ENCODE data around the gene QRICH1. TPM values are rescaled to one million over a fixed set of nuclear protein-coding genes. Genes with fewer than 3 reads are reported as not detected.

QRICH1 gene
- total RNA-seq, 1 experiment from 2014 or later = 151 TPM

- Histone ChIP-seq H3K4me2 (ENCODE audit: insufficient read depth, insufficient read length, low read length) (no peak overlapping the region), H3K9me3 (ENCODE audit: control insufficient read depth, low read depth, low read length) (no peaks in the 10 kb centered on the region), H2AK5ac (ENCODE audit: insufficient read length, low read length) (no peak overlapping the region), H4K91ac (ENCODE audit: insufficient read length, low read depth, low read length) (no peak overlapping the region), H3K23me2 (ENCODE audit: insufficient read length, low read depth, low read length, poor library complexity, severe bottlenecking) (peaks cover 5% of the 10 kb centered on the region), H3K18ac (ENCODE audit: insufficient read length, low read depth, low read length) (no peak overlapping the region), H3K56ac (ENCODE audit: insufficient read length, low read depth, low read length) (no peak overlapping the region), H2BK12ac (ENCODE audit: insufficient read length, low read depth, low read length) (no peak overlapping the region), H3K23ac (ENCODE audit: insufficient read length, low read depth, low read length) (no peak overlapping the region), H2BK120ac (ENCODE audit: low read depth, low read length, poor library complexity, severe bottlenecking) (no peak overlapping the region), H3K4me1 (ENCODE audit: insufficient read depth, low read length) (0 out of 2 replicates have a peak, but pooled peaks cover 2% of the 10 kb centered on the region), H2BK15ac (ENCODE audit: low read depth, low read length) (no peak overlapping the region), H3K27me3 (ENCODE audit: insufficient read depth, low read length) (no peaks in the 10 kb centered on the region), H3K9ac (ENCODE audit: extremely low read depth, insufficient read length, low read length) (no peak overlapping the region), H3K4ac (ENCODE audit: low read depth, low read length) (no peak overlapping the region), H2BK20ac (ENCODE audit: low read depth, low read length, poor library complexity, severe bottlenecking) (no peak overlapping the region), H3K79me2 (ENCODE audit: insufficient read depth, low read length) (no peaks in the 10 kb centered on the region; the same call in 1 of the 2 replicates), H2BK5ac (ENCODE audit: insufficient read length, low read length) (no peak overlapping the region), H4K8ac (replicated peaks; ENCODE audit: insufficient read length, low read depth, low read length) (no peak overlapping the region), H3T11ph (ENCODE audit: low read length) (no peak overlapping the region), H4K20me1 (ENCODE audit: control insufficient read depth, insufficient read depth, insufficient read length) (peaks cover 2% of the 10 kb centered on the region), H3K79me1 (ENCODE audit: insufficient read depth, low read depth, low read length, poor library complexity, severe bottlenecking) (peaks cover 4% of the 10 kb centered on the region), H3K14ac (ENCODE audit: insufficient read depth, low read length) (no peak overlapping the region), H3K27ac (ENCODE audit: insufficient read length, low read depth, low read length) (no peak overlapping the region), H2AFZ (ENCODE audit: low read length) (no peak overlapping the region), H4K5ac (ENCODE audit: insufficient read length, low read depth, low read length) (no peak overlapping the region)
- Mint-ChIP-seq H3K9me3 (no peaks in the 10 kb centered on the region), H3K27me3 (ENCODE audit: low read depth) (no peaks in the 10 kb centered on the region; the same call in 1 of the 2 replicates), H3K27ac (no peak overlapping the region), H3K4me3 (no peak overlapping the region), H3K4me1 (peaks cover 4% of the 10 kb centered on the region in 2 experiments; a peak in 3 of 4 replicates), H3K36me3 (ENCODE audit: insufficient read depth in 1 of 3, low read depth in 3 of 3) (peaks cover 0 to 32% (median 24%) of the 10 kb centered on the region in 3 experiments; a peak in 6 of 7 replicates)
- DNase-seq = no peak
- no CpG with 5 or more reads among the region's 17 CpGs for WGBS (ENCODE audit: extremely low coverage, insufficient read length, low lambda C conversion rate)
- TF ChIP-seq CTCF (conservative IDR thresholded peaks at IDR 0.05) = no peak
Observed at GRCh38 chr3:49123687-49124086, 29.8 kb upstream of the QRICH1 start.
